H9 (cell line): ENCODE results near the gene RETSAT. TPM values are rescaled to one million over a fixed set of nuclear protein-coding genes. Genes with fewer than 3 reads are reported as not detected.
"Not testable (repeated sequence)": the region's sequence is repeated elsewhere in the genome, so short reads cannot be mapped to it uniquely, and the experiment has no call there.

Experiments
- DNase-seq: peaks from one replicate; pipeline ENCODE4 v3.0.0-alpha.2; 2017
- H2AFZ ChIP-seq: one replicate; pipeline ENCODE4 v1.6.1; 2013; ENCODE audit warnings: mild to moderate bottlenecking, low read length, control low read depth, moderate library complexity
- H2AK5ac ChIP-seq: 2 replicates; pipeline ENCODE4 v1.6.1; 2013; ENCODE audit warnings: low read length, control low read depth, mixed read lengths; ENCODE audit not compliant: insufficient read length
- H2BK120ac ChIP-seq: one replicate; pipeline ENCODE4 v1.6.1; 2013; ENCODE audit warnings: low read depth, mild to moderate bottlenecking, low read length, control low read depth, inconsistent platforms; ENCODE audit not compliant: poor library complexity, severe bottlenecking
- H2BK12ac ChIP-seq: 2 replicates; pipeline ENCODE4 v1.6.1; 2013; ENCODE audit warnings: low read length, control low read depth, mixed read lengths, low read depth; ENCODE audit not compliant: insufficient read length
- H2BK15ac ChIP-seq: 2 replicates; pipeline ENCODE4 v1.6.1; 2013; ENCODE audit warnings: low read depth, low read length, control low read depth
- H2BK20ac ChIP-seq: one replicate; pipeline ENCODE4 v1.6.1; 2013; ENCODE audit warnings: low read depth, mild to moderate bottlenecking, low read length, control low read depth, inconsistent platforms; ENCODE audit not compliant: poor library complexity, severe bottlenecking
- H2BK5ac ChIP-seq: 2 replicates; pipeline ENCODE4 v1.6.1; 2013; ENCODE audit warnings: low read length, control low read depth, mixed read lengths; ENCODE audit not compliant: insufficient read length
- H3K14ac ChIP-seq: 2 replicates; pipeline ENCODE4 v1.6.1; 2013; ENCODE audit warnings: low read length, control low read depth; ENCODE audit not compliant: insufficient read depth
- H3K18ac ChIP-seq: 2 replicates; pipeline ENCODE4 v1.6.1; 2013; ENCODE audit warnings: low read depth, mild to moderate bottlenecking, mixed read lengths, low read length, control low read depth; ENCODE audit not compliant: insufficient read length
- H3K23ac ChIP-seq: 2 replicates; pipeline ENCODE4 v1.6.1; 2013; ENCODE audit warnings: low read length, control low read depth, mixed read lengths, low read depth; ENCODE audit not compliant: insufficient read length
- H3K23me2 ChIP-seq: 2 replicates; pipeline ENCODE4 v1.6.1; 2013; ENCODE audit warnings: low read depth, mild to moderate bottlenecking, mixed read lengths, low read length, control low read depth; ENCODE audit not compliant: insufficient read length, poor library complexity, severe bottlenecking
- H3K27ac ChIP-seq: 2 replicates; pipeline ENCODE4 v1.5.1; 2013; ENCODE audit warnings: low read length, control low read depth, mixed read lengths, low read depth; ENCODE audit not compliant: insufficient read length
- H3K27me3 ChIP-seq: 2 replicates; pipeline ENCODE4 v1.6.1; 2013; ENCODE audit warnings: low read length, control low read depth, inconsistent platforms; ENCODE audit not compliant: insufficient read depth
- H3K4ac ChIP-seq: 2 replicates; pipeline ENCODE4 v1.6.1; 2013; ENCODE audit warnings: low read depth, mild to moderate bottlenecking, control low read depth, inconsistent platforms, low read length, moderate library complexity
- H3K4me1 ChIP-seq: 2 replicates; pipeline ENCODE4 v1.6.1; 2013; ENCODE audit warnings: low read length, control low read depth, inconsistent platforms; ENCODE audit not compliant: insufficient read depth
- H3K4me2 ChIP-seq: 2 replicates; pipeline ENCODE4 v1.6.1; 2013; ENCODE audit warnings: low read length, control low read depth, mixed read lengths; ENCODE audit not compliant: insufficient read length, insufficient read depth
- H3K56ac ChIP-seq: 2 replicates; pipeline ENCODE4 v1.6.1; 2013; ENCODE audit warnings: low read depth, mild to moderate bottlenecking, mixed read lengths, low read length, control low read depth; ENCODE audit not compliant: insufficient read length
- H3K79me1 ChIP-seq: 2 replicates; pipeline ENCODE4 v1.6.1; 2013; ENCODE audit warnings: low read depth, mild to moderate bottlenecking, moderate library complexity, low read length, control low read depth, inconsistent platforms; ENCODE audit not compliant: insufficient read depth, poor library complexity, severe bottlenecking
- H3K79me2 ChIP-seq: 2 replicates; pipeline ENCODE4 v1.6.1; 2013; ENCODE audit warnings: low read length, control low read depth, inconsistent platforms; ENCODE audit not compliant: insufficient read depth
- H3K9ac ChIP-seq: 2 replicates; pipeline ENCODE4 v1.6.1; 2013; ENCODE audit warnings: low read length, control low read depth, mixed read lengths; ENCODE audit not compliant: insufficient read length; ENCODE audit errors: extremely low read depth
- H3K9me3 ChIP-seq: one replicate; pipeline ENCODE4 v1.6.1; 2013; ENCODE audit warnings: low read depth, low read length, inconsistent platforms; ENCODE audit not compliant: control insufficient read depth
- H3T11ph ChIP-seq: one replicate; pipeline ENCODE4 v1.6.1; 2013; ENCODE audit warnings: mild to moderate bottlenecking, low read length, control low read depth, inconsistent platforms
- H4K20me1 ChIP-seq: one replicate; pipeline ENCODE4 v1.6.1; 2013; ENCODE audit not compliant: control insufficient read depth, insufficient read length, insufficient read depth
- H4K5ac ChIP-seq: 2 replicates; pipeline ENCODE4 v1.6.1; 2013; ENCODE audit warnings: low read depth, mild to moderate bottlenecking, mixed read lengths, low read length, control low read depth; ENCODE audit not compliant: insufficient read length
- H4K8ac ChIP-seq: replicated peaks from 2 replicates; pipeline ENCODE4 v1.6.1; 2013; ENCODE audit warnings: low read length, control low read depth, mixed read lengths, low read depth; ENCODE audit not compliant: insufficient read length
- H4K91ac ChIP-seq: 2 replicates; pipeline ENCODE4 v1.6.1; 2013; ENCODE audit warnings: low read depth, mild to moderate bottlenecking, moderate library complexity, mixed read lengths, low read length, control low read depth; ENCODE audit not compliant: insufficient read length
- H3K27ac Mint-ChIP-seq, 3 experiments: 2 replicates in 2 of 3; 3 replicates in 1 of 3; pipeline ENCODE4 v1.8.0; 2020 to 2021; ENCODE audit warnings: mixed read lengths in 3 of 3, mild to moderate bottlenecking in 1 of 3, moderate library complexity in 1 of 3
- H3K27me3 Mint-ChIP-seq: 2 replicates; pipeline ENCODE4 v1.8.0; 2021; ENCODE audit warnings: low read depth, mild to moderate bottlenecking, moderate library complexity, mixed read lengths
- H3K36me3 Mint-ChIP-seq, 3 experiments: 2 replicates in 2 of 3; 3 replicates in 1 of 3; pipeline ENCODE4 v1.8.0; 2020 to 2021; ENCODE audit warnings: low read depth in 3 of 3, mixed read lengths in 3 of 3; ENCODE audit not compliant: insufficient read depth in 1 of 3
- H3K4me1 Mint-ChIP-seq, 2 experiments: 2 replicates each; pipeline ENCODE4 v1.8.0; 2020; ENCODE audit warnings: mixed read lengths in 2 of 2
- H3K4me3 Mint-ChIP-seq, 2 experiments: 2 replicates in 1 of 2; 3 replicates in 1 of 2; pipeline ENCODE4 v1.8.0; 2020 to 2021; ENCODE audit warnings: mild to moderate bottlenecking in 2 of 2, mixed read lengths in 2 of 2, moderate library complexity in 1 of 2
- H3K9me3 Mint-ChIP-seq, 2 experiments: 2 replicates in 1 of 2; 3 replicates in 1 of 2; pipeline ENCODE4 v1.8.0; 2020; ENCODE audit warnings: mild to moderate bottlenecking in 2 of 2, mixed read lengths in 2 of 2, moderate library complexity in 1 of 2
- WGBS: extraction: QIAGEN DNeasy Blood & Tissue Kit; methylation state at CpG from one replicate; pipeline ENCODE4 v1.1.7; 2013; ENCODE audit warnings: missing lambda C conversion rate, low lambda C conversion rate, mixed read lengths; ENCODE audit not compliant: insufficient read length; ENCODE audit errors: extremely low coverage; 5-methylcytosine and 5-hydroxymethylcytosine counted together
- total RNA-seq: library from RNA; stranded (reverse); gene quantifications from 2 replicates; pipeline ENCODE4 v1.2.1, GENCODE V29; 2021
- TF ChIP-seq, protein P1 (sequence below): fragments of 200-600 bp; sonication (generic); conservative IDR thresholded peaks from 3 replicates; pipeline ENCODE4 v1.8.0; 2021; ENCODE audit warnings: antibody characterized with exemption, mild to moderate bottlenecking

Gene RETSAT
- total RNA-seq, 1 experiment from 2014 or later, result 16.7 TPM

DNA sequence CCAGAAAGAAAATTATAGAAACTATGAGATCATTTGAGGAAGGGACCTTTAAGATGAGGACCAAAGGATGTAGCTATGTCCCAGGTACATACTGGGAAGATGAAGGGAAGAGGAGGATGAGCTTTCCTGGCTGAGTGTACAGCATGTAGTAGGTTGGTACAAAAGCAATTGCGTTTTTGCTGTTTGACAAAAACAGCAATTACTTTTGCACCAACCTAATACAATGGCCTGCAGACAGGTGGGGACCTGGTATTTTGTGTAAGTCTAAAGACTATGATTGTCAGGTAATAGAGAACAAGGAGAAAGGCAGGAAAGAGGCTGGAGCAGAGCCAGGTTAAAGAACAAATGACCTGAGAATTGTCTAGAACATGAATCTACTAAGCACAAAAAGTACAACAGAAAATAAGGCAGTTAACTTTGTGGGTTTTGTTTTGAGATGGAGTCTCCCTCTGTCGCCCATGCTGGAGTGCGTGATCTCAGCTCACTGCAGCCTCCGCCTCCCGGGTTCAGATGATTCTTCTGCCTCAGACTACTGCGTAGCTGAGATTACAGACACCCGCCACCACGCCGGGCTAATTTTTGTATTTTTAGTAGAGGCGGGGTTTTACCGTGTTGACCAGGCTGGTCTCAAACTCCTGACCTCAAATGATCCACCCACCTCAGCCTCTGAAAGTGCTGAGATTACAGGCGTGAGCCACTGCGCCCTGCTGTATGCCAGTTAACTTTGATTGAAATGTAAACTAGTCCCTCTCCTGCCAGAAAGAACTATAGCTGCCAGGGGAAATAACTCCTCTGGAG, 23.3 kb downstream of the RETSAT start:
- H3K27me3 ChIP-seq, result no peaks in the 10 kb centered on the region
- TF ChIP-seq, protein P1, sequence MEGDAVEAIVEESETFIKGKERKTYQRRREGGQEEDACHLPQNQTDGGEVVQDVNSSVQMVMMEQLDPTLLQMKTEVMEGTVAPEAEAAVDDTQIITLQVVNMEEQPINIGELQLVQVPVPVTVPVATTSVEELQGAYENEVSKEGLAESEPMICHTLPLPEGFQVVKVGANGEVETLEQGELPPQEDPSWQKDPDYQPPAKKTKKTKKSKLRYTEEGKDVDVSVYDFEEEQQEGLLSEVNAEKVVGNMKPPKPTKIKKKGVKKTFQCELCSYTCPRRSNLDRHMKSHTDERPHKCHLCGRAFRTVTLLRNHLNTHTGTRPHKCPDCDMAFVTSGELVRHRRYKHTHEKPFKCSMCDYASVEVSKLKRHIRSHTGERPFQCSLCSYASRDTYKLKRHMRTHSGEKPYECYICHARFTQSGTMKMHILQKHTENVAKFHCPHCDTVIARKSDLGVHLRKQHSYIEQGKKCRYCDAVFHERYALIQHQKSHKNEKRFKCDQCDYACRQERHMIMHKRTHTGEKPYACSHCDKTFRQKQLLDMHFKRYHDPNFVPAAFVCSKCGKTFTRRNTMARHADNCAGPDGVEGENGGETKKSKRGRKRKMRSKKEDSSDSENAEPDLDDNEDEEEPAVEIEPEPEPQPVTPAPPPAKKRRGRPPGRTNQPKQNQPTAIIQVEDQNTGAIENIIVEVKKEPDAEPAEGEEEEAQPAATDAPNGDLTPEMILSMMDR, result no peak
- H2BK120ac ChIP-seq, result no peak overlapping the region
- peaks cover 18% of the 10 kb centered on the region for H3K23me2 ChIP-seq
- no peak overlapping the region for H4K5ac ChIP-seq
- Mint-ChIP-seq H3K4me1 (peaks cover 24 to 33% of the 10 kb centered on the region in 2 experiments), H3K27me3 (peaks cover 3% of the 10 kb centered on the region), H3K9me3 (peaks cover 3 to 6% of the 10 kb centered on the region in 2 experiments), H3K36me3 (peaks cover 0 to 12% (median 5%) of the 10 kb centered on the region in 3 experiments; a peak in 4 of 7 replicates), H3K4me3 (no peak overlapping the region), H3K27ac (peak overlapping the region in 1 of 3 experiments; percentile 48; a peak in 1 of 7 replicates)
- no peak overlapping the region for H4K91ac ChIP-seq
- H3K23ac ChIP-seq, result no peak overlapping the region
- no CpG with 5 or more reads among the region's 13 CpGs for WGBS
- H2BK12ac ChIP-seq, result no peak overlapping the region
- H3T11ph ChIP-seq, result no peak overlapping the region
- H3K9me3 ChIP-seq, result no peaks in the 10 kb centered on the region
- H2AK5ac ChIP-seq, result no peak overlapping the region
- no peak overlapping the region for H2BK20ac ChIP-seq
- no peak overlapping the region for H3K9ac ChIP-seq
- no peak overlapping the region for H2BK5ac ChIP-seq
- no peaks in the 10 kb centered on the region; the same call in 1 of the 2 replicates for H3K4me1 ChIP-seq
- peaks cover 6% of the 10 kb centered on the region for H3K79me1 ChIP-seq
- H3K4ac ChIP-seq, result no peak overlapping the region
- H2BK15ac ChIP-seq, result no peak overlapping the region
- no peak for DNase-seq
- H2AFZ ChIP-seq, result no peak overlapping the region
- H3K18ac ChIP-seq, result no peak overlapping the region
- no peaks in the 10 kb centered on the region for H4K20me1 ChIP-seq
- no peak overlapping the region for H3K4me2 ChIP-seq
- no peak overlapping the region for H3K56ac ChIP-seq
- H3K27ac ChIP-seq, result no peak overlapping the region
- H4K8ac ChIP-seq, result no peak overlapping the region
- no peak overlapping the region for H3K14ac ChIP-seq
- H3K79me2 ChIP-seq, result peaks cover 6% of the 10 kb centered on the region; the same call in 1 of the 2 replicates

GRCh38 chr2:85329701-85330100, 24.6 kb downstream of the RETSAT start:
- no CpG with 5 or more reads among the region's 3 CpGs for WGBS
- not testable (repeated sequence) for H3K56ac ChIP-seq, H2BK15ac ChIP-seq, H3K23ac ChIP-seq, H4K8ac ChIP-seq, H2BK12ac ChIP-seq, H4K20me1 ChIP-seq, H3K18ac ChIP-seq, H2BK120ac ChIP-seq, H4K5ac ChIP-seq, H3K27ac Mint-ChIP-seq, H2BK5ac ChIP-seq, H3K9me3 Mint-ChIP-seq, H3K14ac ChIP-seq, H3K79me2 ChIP-seq, H3K9ac ChIP-seq, H3K4ac ChIP-seq, H2AFZ ChIP-seq, H3K4me2 ChIP-seq, H2AK5ac ChIP-seq, H3K9me3 ChIP-seq, H2BK20ac ChIP-seq, H3K4me1 ChIP-seq, DNase-seq, H3T11ph ChIP-seq, H3K27me3 ChIP-seq, H4K91ac ChIP-seq, H3K27me3 Mint-ChIP-seq, H3K27ac ChIP-seq
- peaks cover 18% of the 10 kb centered on the region for H3K23me2 ChIP-seq
- H3K79me1 ChIP-seq, result peaks cover 15% of the 10 kb centered on the region
- Mint-ChIP-seq H3K4me1 (peaks cover 35 to 44% of the 10 kb centered on the region in 2 experiments), H3K4me3 (0 out of 5 replicates have a peak overlapping the region, but pooled peaks of 1 of the 2 experiments have one; percentile 2), H3K36me3 (peaks cover 4 to 25% (median 18%) of the 10 kb centered on the region in 3 experiments)
